Activated CD8-positive, alpha-beta T cell treated with anti-CD3 and anti-CD28 coated beads, Interleukin-2, amount 10 ng/mL, durations not matched to agents 7 days and 5 days (primary cell): ENCODE data around the gene FAM53A. TPM values are rescaled to one million over a fixed set of nuclear protein-coding genes. Genes with fewer than 3 reads are reported as not detected.

Experiments used
- ATAC-seq: fragments of 150-1000 bp; cut with Tn5 transposase; one replicate; pipeline ENCODE4 v1.10.0; 2021; ENCODE audit warnings: moderate library complexity
- CTCF ChIA-PET: fragments of 350-600 bp; sonication (Branson Sonifier 250); formaldehyde crosslinking; loops from one replicate; lab custom pipeline; 2021; ENCODE audit warnings: antibody characterized with exemption; lab: Charles Lee
- POLR2A ChIA-PET: fragments of 350-600 bp; sonication (Branson Sonifier 250); formaldehyde crosslinking; loops from one replicate; lab custom pipeline; 2021; ENCODE audit warnings: antibody characterized with exemption; lab: Charles Lee
- DNase-seq: peaks from one replicate; pipeline ENCODE4 v3.0.0-alpha.2; 2020
- H3K27ac Mint-ChIP-seq: one replicate; pipeline ENCODE4 v1.8.0; 2021; ENCODE audit warnings: mild to moderate bottlenecking, mixed read lengths
- H3K27me3 Mint-ChIP-seq: one replicate; pipeline ENCODE4 v1.8.0; 2021; ENCODE audit warnings: low read depth, mixed read lengths
- H3K36me3 Mint-ChIP-seq: one replicate; pipeline ENCODE4 v1.8.0; 2021; ENCODE audit warnings: low read depth, mixed read lengths
- H3K4me1 Mint-ChIP-seq: one replicate; pipeline ENCODE4 v1.8.0; 2021; ENCODE audit warnings: low read depth, mixed read lengths
- H3K4me3 Mint-ChIP-seq: one replicate; pipeline ENCODE4 v1.8.0; 2021; ENCODE audit warnings: mild to moderate bottlenecking, mixed read lengths
- H3K9me3 Mint-ChIP-seq: one replicate; pipeline ENCODE4 v1.8.0; 2022; ENCODE audit warnings: mixed read lengths; ENCODE audit not compliant: insufficient read depth
- total RNA-seq, 2 experiments: library from RNA; stranded (reverse); gene quantifications; one replicate each; pipeline ENCODE4 v1.2.3, GENCODE V29; 2021

FAM53A gene
- total RNA-seq, 2 experiments from 2014 or later: 0.45 to 0.91 TPM

DNA sequence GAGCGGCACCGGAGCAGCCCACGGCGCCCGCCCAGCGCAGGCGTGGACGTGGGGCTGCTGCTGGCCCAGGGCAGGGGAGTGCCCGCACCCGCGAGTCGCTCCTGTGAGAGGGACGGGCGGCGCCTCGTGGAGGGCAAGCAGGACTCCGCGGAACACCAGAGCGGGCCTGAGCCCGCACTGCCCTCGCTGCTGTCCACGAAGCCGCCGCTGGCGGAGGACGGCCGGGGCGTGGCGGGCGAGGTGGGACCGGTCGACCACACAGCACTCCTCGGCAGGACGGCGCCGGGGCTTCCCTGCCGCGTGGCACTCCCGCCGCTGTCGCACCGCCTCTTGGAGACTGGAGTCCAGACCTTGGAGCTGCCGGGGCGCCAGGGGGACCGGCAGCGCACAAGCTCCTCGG, 29.0 kb downstream of the FAM53A start:
- no peaks in the 10 kb centered on the region for H3K36me3 Mint-ChIP-seq
- H3K27ac Mint-ChIP-seq: no peak overlapping the region
- no peaks in the 10 kb centered on the region for H3K27me3 Mint-ChIP-seq
- no peak overlapping the region for H3K4me3 Mint-ChIP-seq
- H3K9me3 Mint-ChIP-seq: no peaks in the 10 kb centered on the region
- H3K4me1 Mint-ChIP-seq: no peaks in the 10 kb centered on the region
- no peak for ATAC-seq
- ChIA-PET POLR2A (interaction anchor here (0.6 kb wide), 1 partner anchor 387 kb away, joined by 3 read pairs; no protein-coding TSS in a partner anchor), CTCF (no interaction called here)
- DNase-seq: no peak

DNA sequence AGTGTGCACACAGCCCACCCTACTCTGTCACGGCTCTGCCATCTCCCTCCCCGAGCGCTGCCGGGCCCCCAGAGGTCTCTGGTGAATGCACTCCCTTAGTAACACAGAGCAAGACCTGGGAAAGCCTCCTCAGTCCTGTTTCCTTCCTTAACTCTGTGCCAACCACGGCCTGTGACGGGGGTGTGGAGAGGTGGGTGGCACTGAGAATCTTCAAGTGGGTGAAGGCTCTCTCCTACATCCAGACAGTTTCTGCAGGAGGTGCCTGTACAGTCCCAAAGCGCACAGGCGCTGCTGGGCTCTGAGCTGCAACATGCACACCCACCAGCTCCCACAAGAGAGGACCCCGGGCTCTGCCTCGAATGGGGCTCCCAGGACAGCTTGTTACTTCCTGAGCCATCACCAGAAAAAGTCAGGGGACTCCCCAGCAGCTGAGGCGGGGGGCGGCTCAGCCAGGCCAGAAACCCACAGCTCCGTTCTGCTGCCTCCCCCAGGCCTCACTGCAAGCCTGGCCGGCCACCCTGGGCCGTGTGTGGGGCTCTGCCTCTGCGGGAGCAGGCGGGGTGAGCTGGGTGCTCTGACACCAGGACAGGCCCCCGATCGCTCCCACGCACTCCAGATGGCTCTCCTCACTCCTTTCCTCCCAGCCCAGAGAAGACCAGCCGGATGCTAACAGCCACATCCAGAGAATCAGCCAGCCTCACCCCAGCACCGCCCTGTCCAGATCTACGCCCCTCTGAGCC, 29.7 kb downstream of the FAM53A start:
- Mint-ChIP-seq H3K4me3 (no peak overlapping the region), H3K9me3 (no peaks in the 10 kb centered on the region), H3K27ac (no peak overlapping the region), H3K27me3 (no peaks in the 10 kb centered on the region), H3K4me1 (no peaks in the 10 kb centered on the region), H3K36me3 (no peaks in the 10 kb centered on the region)
- no peak for ATAC-seq
- no peak for DNase-seq
- ChIA-PET CTCF (no interaction called here), POLR2A (no interaction called here)

DNA sequence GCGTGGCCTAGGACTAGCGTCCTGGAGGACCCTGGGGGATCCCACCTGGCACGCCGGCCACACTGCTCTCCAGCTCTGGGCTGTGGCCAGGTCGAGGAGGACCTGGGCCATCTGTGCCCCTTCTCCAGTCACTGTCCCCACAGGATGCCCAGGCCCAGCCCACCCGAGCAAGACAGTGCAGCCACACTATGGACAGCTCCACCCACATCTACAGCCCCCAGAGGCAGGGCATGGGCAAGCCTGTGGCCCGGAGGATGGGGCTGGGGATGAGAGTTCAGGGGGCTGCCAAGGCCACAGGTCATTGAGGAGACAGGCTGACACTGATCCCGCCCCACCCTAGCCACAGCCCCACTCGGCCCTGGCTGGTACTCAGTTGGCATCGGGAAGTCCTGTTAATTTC, 30.3 kb downstream of the FAM53A start:
- no peaks in the 10 kb centered on the region for H3K4me1 Mint-ChIP-seq
- ATAC-seq: no peak
- no peak overlapping the region for H3K27ac Mint-ChIP-seq
- H3K27me3 Mint-ChIP-seq: no peaks in the 10 kb centered on the region
- no peak overlapping the region for H3K4me3 Mint-ChIP-seq
- ChIA-PET POLR2A (no interaction called here), CTCF (no interaction called here)
- H3K9me3 Mint-ChIP-seq: no peaks in the 10 kb centered on the region
- DNase-seq: no peak
- no peaks in the 10 kb centered on the region for H3K36me3 Mint-ChIP-seq

DNA sequence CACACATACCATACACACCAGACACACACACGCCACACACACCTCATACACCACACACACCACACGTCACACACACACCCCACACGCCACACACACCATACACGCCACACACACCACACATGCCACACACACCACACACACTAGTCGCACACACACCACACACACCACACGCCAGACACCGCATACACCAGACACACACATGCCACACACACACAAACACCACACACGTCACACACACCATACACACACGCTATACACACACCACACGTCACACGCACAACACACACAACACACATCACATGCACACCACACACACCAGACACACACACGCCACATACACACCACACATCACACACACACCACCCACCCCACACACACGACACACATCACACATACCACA, 32.0 kb downstream of the FAM53A start:
- H3K4me1 Mint-ChIP-seq: peaks cover 8% of the 10 kb centered on the region
- no peaks in the 10 kb centered on the region for H3K9me3 Mint-ChIP-seq
- no peak overlapping the region for H3K4me3 Mint-ChIP-seq
- H3K27ac Mint-ChIP-seq: no peak overlapping the region
- CTCF ChIA-PET: no interaction called here
- POLR2A ChIA-PET: no interaction called here
- no peaks in the 10 kb centered on the region for H3K36me3 Mint-ChIP-seq
- ATAC-seq (no peak), DNase-seq (no peak)
- H3K27me3 Mint-ChIP-seq: no peaks in the 10 kb centered on the region

DNA sequence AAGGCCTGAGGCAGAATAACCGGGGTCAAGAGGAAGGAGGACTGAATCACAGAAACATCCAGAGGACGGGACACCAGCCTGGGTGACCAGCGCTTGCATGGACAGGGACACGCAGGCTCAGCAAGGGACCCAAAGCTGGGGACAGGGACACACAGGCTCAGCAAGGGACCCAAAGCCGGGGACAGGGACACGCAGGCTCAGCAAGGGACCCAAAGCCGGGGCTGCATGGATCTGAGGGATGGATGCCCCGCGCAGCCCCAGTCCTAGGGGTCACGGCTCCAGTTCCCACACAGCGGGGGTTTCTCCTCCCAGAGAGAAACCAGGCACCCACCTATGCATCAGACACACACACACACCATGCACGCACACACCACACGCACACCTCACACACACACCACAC, 32.5 kb downstream of the FAM53A start:
- H3K9me3 Mint-ChIP-seq: no peaks in the 10 kb centered on the region
- H3K4me3 Mint-ChIP-seq: no peak overlapping the region
- H3K36me3 Mint-ChIP-seq: no peaks in the 10 kb centered on the region
- DNase-seq (no peak), ATAC-seq (peak; percentile 27)
- ChIA-PET POLR2A (no interaction called here), CTCF (no interaction called here)
- H3K27ac Mint-ChIP-seq: no peak overlapping the region
- no peaks in the 10 kb centered on the region for H3K27me3 Mint-ChIP-seq
- peaks cover 8% of the 10 kb centered on the region for H3K4me1 Mint-ChIP-seq

DNA sequence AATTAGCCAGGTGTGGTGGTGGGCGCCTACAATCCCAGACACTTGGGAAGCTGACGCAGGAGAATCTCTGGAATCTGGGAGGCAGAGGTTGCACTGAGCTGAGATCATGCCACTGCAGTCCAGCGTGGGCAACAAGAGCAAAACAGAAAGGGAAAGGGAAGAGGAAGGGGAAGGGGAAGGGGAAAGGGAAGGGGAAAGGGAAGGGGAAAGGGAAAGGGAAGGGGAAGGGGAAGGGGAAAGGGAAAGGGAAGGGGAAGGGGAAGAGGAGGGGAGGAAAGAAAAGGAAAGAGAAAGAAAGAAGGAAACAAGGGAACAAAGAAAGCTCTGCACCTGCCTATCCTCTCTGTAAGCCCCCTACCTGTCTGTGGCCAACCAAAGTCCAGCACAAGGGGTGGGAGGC, 35.2 kb downstream of the FAM53A start:
- DNase-seq: no peak
- H3K4me1 Mint-ChIP-seq: peaks cover 8% of the 10 kb centered on the region
- POLR2A ChIA-PET: no interaction called here
- no peaks in the 10 kb centered on the region for H3K9me3 Mint-ChIP-seq
- H3K36me3 Mint-ChIP-seq: no peaks in the 10 kb centered on the region
- ATAC-seq: no peak
- CTCF ChIA-PET: no interaction called here
- H3K27me3 Mint-ChIP-seq: no peaks in the 10 kb centered on the region
- no peak overlapping the region for H3K4me3 Mint-ChIP-seq
- no peak overlapping the region for H3K27ac Mint-ChIP-seq

DNA sequence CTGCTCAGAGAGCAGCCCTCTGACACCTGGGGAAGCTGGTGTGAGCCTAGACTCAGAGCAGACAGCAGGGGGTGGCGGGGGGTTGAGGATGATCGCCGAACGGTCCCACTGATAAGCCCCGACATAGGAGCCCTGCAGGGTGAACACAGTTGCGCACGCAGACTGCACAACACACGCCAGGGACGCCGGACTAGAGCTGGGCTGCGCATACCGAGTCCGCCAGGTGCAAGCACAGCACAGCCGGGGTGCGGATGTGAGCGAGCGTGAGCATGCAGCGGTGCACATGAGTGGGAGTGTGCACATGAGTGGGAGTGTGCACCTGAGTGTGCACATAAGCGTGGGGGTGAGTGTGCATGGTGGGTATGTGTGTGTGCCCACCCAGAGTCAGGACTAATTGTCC, 36.7 kb downstream of the FAM53A start:
- no peak for DNase-seq
- no peaks in the 10 kb centered on the region for H3K27me3 Mint-ChIP-seq
- no peak overlapping the region for H3K27ac Mint-ChIP-seq
- ChIA-PET CTCF (no interaction called here), POLR2A (no interaction called here)
- no peak for ATAC-seq
- H3K4me3 Mint-ChIP-seq: no peak overlapping the region
- no peaks in the 10 kb centered on the region for H3K9me3 Mint-ChIP-seq
- H3K4me1 Mint-ChIP-seq: peaks cover 8% of the 10 kb centered on the region
- no peaks in the 10 kb centered on the region for H3K36me3 Mint-ChIP-seq

DNA sequence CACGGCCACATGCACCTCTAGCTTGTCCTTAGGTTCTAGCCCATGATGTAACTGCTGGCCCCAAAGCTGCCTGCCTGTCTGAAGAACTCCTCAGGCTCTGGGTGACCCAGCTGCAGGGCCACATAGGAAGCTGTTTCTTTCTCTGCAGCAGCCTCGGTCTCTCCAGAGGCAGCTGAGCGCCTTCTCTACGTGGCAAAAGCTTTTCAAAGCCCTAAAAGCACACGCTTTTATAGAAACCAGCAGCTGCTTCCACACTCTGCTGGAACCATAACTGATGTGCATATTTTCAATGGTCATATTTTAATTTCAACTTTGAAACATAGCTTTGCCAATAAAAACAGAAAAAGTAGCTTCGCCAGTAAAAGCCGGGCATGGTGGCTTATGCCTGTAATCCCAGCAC, 37.4 kb downstream of the FAM53A start:
- no peak for ATAC-seq

DNA sequence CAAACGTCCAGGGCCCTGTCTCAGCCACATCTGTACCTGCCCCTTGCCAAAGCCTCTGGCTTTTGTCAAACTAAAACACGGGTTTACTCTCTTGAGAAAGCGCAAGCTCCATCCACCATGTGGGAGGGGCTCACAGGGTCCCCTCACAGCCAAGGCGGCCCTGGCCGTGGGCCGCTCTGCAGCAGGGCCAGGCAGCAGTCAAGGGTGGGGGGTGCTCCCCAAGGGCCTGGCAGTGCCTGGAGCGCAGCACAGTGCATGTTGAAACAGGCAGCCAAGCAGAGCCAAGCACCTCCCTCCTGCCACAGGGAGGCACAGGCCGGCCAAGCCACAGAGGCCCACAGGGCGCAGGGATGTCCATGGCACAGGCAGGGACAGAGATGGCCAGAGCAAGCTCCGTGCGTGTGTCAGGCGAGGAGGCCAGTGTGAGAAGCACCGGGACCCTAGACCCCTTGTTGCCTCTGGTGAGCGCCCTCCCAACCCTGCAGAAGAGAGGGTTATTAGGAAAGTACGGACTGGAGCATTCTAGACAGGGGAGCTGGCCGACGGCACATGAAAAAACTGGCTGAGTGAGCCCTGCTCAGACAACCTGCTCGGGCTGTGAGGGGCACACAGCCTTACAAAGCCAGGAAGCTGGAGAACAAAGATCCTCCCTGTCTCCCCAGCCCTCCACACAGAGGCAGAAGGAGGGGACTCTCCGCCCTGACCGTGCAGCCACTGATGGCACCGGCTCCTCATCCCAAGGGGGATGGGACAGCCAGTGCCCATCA, 39.0 kb downstream of the FAM53A start:
- CTCF ChIA-PET: no interaction called here
- peaks cover 8% of the 10 kb centered on the region for H3K4me1 Mint-ChIP-seq
- DNase-seq: no peak
- ATAC-seq: no peak
- H3K4me3 Mint-ChIP-seq: no peak overlapping the region
- no peaks in the 10 kb centered on the region for H3K36me3 Mint-ChIP-seq
- H3K27ac Mint-ChIP-seq: no peak overlapping the region
- H3K27me3 Mint-ChIP-seq: no peaks in the 10 kb centered on the region
- POLR2A ChIA-PET: no interaction called here
- H3K9me3 Mint-ChIP-seq: no peaks in the 10 kb centered on the region

More for the DNA sequence above, 37.4 kb downstream of the FAM53A start:
- POLR2A ChIA-PET: no interaction called here
- Mint-ChIP-seq H3K4me3 (no peak overlapping the region), H3K9me3 (no peaks in the 10 kb centered on the region), H3K36me3 (no peaks in the 10 kb centered on the region), H3K4me1 (peaks cover 8% of the 10 kb centered on the region), H3K27ac (no peak overlapping the region), H3K27me3 (no peaks in the 10 kb centered on the region)
- CTCF ChIA-PET: interaction anchor here (1.1 kb wide), 1 partner anchor 47 kb away, joined by 3 read pairs; no protein-coding TSS in a partner anchor
- DNase-seq: no peak

DNA sequence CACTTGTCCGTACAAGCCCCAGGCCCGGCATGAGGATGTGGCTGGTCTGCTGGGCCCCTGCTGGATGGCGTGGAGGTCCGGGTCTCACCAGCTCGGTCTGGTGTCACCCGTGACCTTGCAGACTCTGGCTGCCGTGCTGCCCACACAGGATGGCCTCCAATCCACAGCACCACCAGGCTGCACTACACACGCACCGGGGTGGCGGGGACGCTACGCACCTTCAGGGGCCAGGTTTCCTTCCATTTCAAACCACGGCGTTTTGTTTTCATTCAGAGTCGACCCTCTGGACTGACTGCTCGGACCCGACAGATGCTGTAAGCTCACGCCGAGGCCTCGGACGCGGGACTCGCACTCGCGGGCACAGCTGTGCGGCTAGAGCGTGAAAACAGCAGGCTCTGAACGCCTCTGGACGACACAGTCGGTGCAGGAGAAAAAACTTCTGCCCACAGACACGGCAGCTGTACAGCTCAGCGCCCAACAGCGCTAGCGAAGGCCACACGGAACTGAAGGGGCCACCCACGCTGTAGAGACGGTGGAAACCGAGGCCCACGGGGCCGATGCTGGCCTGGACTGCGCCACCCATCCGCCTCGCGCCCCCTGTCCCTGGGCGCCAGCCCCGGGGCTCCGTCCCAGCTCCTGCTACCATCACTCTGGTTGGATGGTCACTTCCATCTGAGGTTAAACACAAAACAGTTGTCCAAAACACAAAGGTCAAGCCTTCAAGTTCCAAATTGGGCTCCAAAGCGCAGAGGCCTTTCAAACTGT, 40.0 kb downstream of the FAM53A start:
- peaks cover 8% of the 10 kb centered on the region for H3K4me1 Mint-ChIP-seq
- no peaks in the 10 kb centered on the region for H3K36me3 Mint-ChIP-seq
- no peak overlapping the region for H3K4me3 Mint-ChIP-seq
- no peak overlapping the region for H3K27ac Mint-ChIP-seq
- DNase-seq: no peak
- POLR2A ChIA-PET: no interaction called here
- no peak for ATAC-seq
- no peaks in the 10 kb centered on the region for H3K9me3 Mint-ChIP-seq
- CTCF ChIA-PET: no interaction called here
- H3K27me3 Mint-ChIP-seq: no peaks in the 10 kb centered on the region

DNA sequence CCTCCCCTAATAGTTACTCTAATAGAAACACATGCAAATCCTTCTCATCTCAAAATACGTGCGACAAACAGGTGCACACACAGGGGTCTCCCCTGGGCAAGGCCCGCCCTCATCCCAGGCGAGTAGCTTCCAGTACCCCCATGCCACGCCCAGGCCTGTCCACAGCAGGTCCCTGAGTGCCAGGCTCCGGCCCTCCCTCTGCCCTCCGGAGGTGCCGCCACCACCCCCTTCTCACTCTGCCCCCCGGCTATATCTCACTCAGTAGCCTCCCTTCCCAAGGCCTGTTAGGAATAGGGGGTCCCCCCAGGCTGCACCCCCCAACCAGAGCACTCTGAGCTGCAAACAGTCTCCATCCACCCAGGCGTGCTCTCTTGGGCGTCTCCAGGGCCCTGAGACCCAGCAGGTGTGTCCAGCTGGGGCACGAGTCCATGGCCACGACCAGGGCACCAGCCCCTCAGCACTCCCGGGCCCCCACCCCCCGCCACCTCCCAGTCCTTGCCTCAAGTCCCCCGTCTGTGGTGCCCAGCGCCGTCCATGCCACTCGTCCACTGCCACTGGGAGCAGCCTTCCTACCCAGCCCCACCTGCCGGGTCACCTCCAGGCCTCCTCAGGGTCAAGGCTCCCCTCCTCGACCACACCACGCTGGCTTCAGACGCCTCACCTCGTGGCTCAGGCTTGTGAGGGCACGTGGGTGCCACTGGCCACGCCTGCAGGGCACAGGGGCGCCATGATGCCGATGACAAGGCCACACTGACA, 41.7 kb downstream of the FAM53A start:
- H3K4me1 Mint-ChIP-seq: peaks cover under 1% of the 10 kb centered on the region
- H3K36me3 Mint-ChIP-seq: no peaks in the 10 kb centered on the region
- DNase-seq: no peak
- H3K9me3 Mint-ChIP-seq: no peaks in the 10 kb centered on the region
- ChIA-PET CTCF (no interaction called here), POLR2A (no interaction called here)
- no peaks in the 10 kb centered on the region for H3K27me3 Mint-ChIP-seq
- no peak overlapping the region for H3K4me3 Mint-ChIP-seq
- no peak overlapping the region for H3K27ac Mint-ChIP-seq
- no peak for ATAC-seq
